ENCODE results near the gene RARS1. TPM values are rescaled to one million over a fixed set of nuclear protein-coding genes. Genes with fewer than 3 reads are reported as not detected.

The RARS1 gene
- total RNA-seq, 4 donors from 2014 or later: 61.9 to 86.9 (median 63.3) TPM

- no peak for DNase-seq (ENCODE audit: low spot score)
These were observed 9.2 kb upstream of the RARS1 start for GRCh38 chr5:168477060-168477459.

GRCh38 chr5:168479166-168479565 lies 7.1 kb upstream of the RARS1 start:
- no peak for TF ChIP-seq CTCF (IDR thresholded peaks at IDR 0.05)
- ATAC-seq (ENCODE audit: low FRiP score) (no peak), DNase-seq (ENCODE audit: low spot score) (no peak)

More at GRCh38 chr5:168477060-168477459, 9.2 kb upstream of the RARS1 start:
- no peak for TF ChIP-seq CTCF (IDR thresholded peaks at IDR 0.05)
- peak; percentile 19 for ATAC-seq (ENCODE audit: low FRiP score)

- ATAC-seq (ENCODE audit: low FRiP score) (no peak), DNase-seq (ENCODE audit: low spot score) (no peak)
- TF ChIP-seq CTCF (IDR thresholded peaks at IDR 0.05): no peak
These were observed 5.7 kb upstream of the RARS1 start for GRCh38 chr5:168480601-168481000.

- no peak for TF ChIP-seq CTCF (IDR thresholded peaks at IDR 0.05)
- ATAC-seq (ENCODE audit: low FRiP score): no peak
- DNase-seq (ENCODE audit: low spot score): no peak
These were observed 4.9 kb upstream of the RARS1 start for GRCh38 chr5:168481330-168481788.

GRCh38 chr5:168482361-168482760 lies 3.9 kb upstream of the RARS1 start:
- ATAC-seq (ENCODE audit: low FRiP score) (no peak), DNase-seq (ENCODE audit: low spot score) (no peak)
- no peak for TF ChIP-seq CTCF (IDR thresholded peaks at IDR 0.05)

- TF ChIP-seq CTCF (IDR thresholded peaks at IDR 0.05): no peak
- ATAC-seq (ENCODE audit: low FRiP score): no peak
These were observed 2.8 kb downstream of the RARS1 start for GRCh38 chr5:168489059-168489458.

GRCh38 chr5:168494057-168494555 lies 7.8 kb downstream of the RARS1 start:
- TF ChIP-seq CTCF (IDR thresholded peaks at IDR 0.05): no peak
- ATAC-seq (ENCODE audit: low FRiP score) (no peak), DNase-seq (ENCODE audit: low spot score) (no peak)

More at GRCh38 chr5:168489059-168489458, 2.8 kb downstream of the RARS1 start:
- DNase-seq (ENCODE audit: low spot score): no peak
